ENCODE data around the gene SCCPDH. TPM values are rescaled to one million over a fixed set of nuclear protein-coding genes. Genes with fewer than 3 reads are reported as not detected.

Gene SCCPDH
- polyA plus RNA-seq, 1 of the 3 experiments (the other 2 are of a cell fraction): 32.2 TPM

DNA sequence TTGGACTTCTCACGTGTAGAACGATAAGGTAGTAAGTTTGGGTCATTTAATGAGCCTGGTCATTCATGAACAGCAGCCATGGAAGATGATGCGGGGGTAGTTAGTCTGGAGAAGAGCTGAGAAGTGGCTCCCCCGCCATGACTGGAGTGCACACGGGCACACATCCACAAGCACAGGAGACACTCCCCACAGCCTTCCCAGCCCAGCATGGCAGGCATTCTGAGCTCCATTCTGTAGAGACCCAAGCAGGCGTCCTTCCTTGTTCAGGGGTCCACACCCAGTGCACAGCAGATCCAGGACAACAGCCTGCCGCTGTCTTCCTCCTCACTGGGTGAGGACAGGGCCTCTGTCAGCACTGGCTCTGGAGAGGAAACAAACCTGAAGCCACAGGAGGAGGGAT lies 57.0 kb downstream of the SCCPDH start:
- Histone ChIP-seq H3K4me1 (ENCODE audit: control insufficient read depth in 1 of 2, insufficient read depth in 2 of 2, low read depth in 1 of 2, low read length in 1 of 2) (no peaks in the 10 kb centered on the region; a peak in 1 of 4 replicates), H2AFZ (ENCODE audit: low read depth) (no peak overlapping the region), H3K36me3 (replicated peaks in 1 of 2; ENCODE audit: control insufficient read depth in 1 of 2, insufficient read depth in 2 of 2, low read length in 1 of 2) (peaks cover 6 to 35% of the 10 kb centered on the region in 2 experiments), H3F3A (replicated peaks; ENCODE audit: insufficient read depth) (no peaks in the 10 kb centered on the region), H3K79me2 (ENCODE audit: insufficient read depth) (no peaks in the 10 kb centered on the region), H3K9me2 (no peaks in the 10 kb centered on the region), H3K4me3 (ENCODE audit: low read depth in 2 of 2, low read length in 1 of 2) (no peak overlapping the region), H3K27me3 (ENCODE audit: insufficient read depth) (no peaks in the 10 kb centered on the region), H3K4me2 (no peak overlapping the region), H3K9me3 (no peaks in the 10 kb centered on the region), H3K9ac (no peak overlapping the region), H4K20me1 (ENCODE audit: insufficient read depth) (no peaks in the 10 kb centered on the region), H3K27ac (ENCODE audit: low read depth in 2 of 2, low read length in 1 of 2) (no peak overlapping the region)
- DNase-seq: no peak
- no peak for TF ChIP-seq FOXM1 (IDR thresholded peaks at IDR 0.05; ENCODE audit: low read depth)
- TF ChIP-seq RCOR1 (IDR thresholded peaks at IDR 0.05; ENCODE audit: low read length): no peak
- no peak for TF ChIP-seq MEF2A (IDR thresholded peaks at IDR 0.05; ENCODE audit: borderline replicate concordance, low read depth)
- no peak for TF ChIP-seq RFX5 (IDR thresholded peaks at IDR 0.05; ENCODE audit: low read length)
- no peak for TF ChIP-seq YY1 (IDR thresholded peaks at IDR 0.05; ENCODE audit: low read depth)
- no peak for TF ChIP-seq CHD2 (IDR thresholded peaks at IDR 0.05; ENCODE audit: low read length, partially characterized antibody)
- no peak for TF ChIP-seq TAF1 (IDR thresholded peaks at IDR 0.05; ENCODE audit: borderline replicate concordance, low read depth, low read length)
- no peak for TF ChIP-seq TCF12 (IDR thresholded peaks at IDR 0.05)
- no peak for TF ChIP-seq EZH2phosphoT487 (IDR thresholded peaks at IDR 0.05; ENCODE audit: borderline replicate concordance, low read depth)
- TF ChIP-seq GABPA (IDR thresholded peaks at IDR 0.05; ENCODE audit: low read depth): no peak
- no peak for TF ChIP-seq SIN3A (IDR thresholded peaks at IDR 0.05; ENCODE audit: borderline replicate concordance, low read depth, low read length)
- TF ChIP-seq, protein P1, sequence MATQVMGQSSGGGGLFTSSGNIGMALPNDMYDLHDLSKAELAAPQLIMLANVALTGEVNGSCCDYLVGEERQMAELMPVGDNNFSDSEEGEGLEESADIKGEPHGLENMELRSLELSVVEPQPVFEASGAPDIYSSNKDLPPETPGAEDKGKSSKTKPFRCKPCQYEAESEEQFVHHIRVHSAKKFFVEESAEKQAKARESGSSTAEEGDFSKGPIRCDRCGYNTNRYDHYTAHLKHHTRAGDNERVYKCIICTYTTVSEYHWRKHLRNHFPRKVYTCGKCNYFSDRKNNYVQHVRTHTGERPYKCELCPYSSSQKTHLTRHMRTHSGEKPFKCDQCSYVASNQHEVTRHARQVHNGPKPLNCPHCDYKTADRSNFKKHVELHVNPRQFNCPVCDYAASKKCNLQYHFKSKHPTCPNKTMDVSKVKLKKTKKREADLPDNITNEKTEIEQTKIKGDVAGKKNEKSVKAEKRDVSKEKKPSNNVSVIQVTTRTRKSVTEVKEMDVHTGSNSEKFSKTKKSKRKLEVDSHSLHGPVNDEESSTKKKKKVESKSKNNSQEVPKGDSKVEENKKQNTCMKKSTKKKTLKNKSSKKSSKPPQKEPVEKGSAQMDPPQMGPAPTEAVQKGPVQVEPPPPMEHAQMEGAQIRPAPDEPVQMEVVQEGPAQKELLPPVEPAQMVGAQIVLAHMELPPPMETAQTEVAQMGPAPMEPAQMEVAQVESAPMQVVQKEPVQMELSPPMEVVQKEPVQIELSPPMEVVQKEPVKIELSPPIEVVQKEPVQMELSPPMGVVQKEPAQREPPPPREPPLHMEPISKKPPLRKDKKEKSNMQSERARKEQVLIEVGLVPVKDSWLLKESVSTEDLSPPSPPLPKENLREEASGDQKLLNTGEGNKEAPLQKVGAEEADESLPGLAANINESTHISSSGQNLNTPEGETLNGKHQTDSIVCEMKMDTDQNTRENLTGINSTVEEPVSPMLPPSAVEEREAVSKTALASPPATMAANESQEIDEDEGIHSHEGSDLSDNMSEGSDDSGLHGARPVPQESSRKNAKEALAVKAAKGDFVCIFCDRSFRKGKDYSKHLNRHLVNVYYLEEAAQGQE (IDR thresholded peaks at IDR 0.05; ENCODE audit: low read depth, low read length): no peak
- TF ChIP-seq JUND (IDR thresholded peaks at IDR 0.05): no peak
- TF ChIP-seq, protein P2, sequence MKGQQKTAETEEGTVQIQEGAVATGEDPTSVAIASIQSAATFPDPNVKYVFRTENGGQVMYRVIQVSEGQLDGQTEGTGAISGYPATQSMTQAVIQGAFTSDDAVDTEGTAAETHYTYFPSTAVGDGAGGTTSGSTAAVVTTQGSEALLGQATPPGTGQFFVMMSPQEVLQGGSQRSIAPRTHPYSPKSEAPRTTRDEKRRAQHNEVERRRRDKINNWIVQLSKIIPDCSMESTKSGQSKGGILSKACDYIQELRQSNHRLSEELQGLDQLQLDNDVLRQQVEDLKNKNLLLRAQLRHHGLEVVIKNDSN (IDR thresholded peaks at IDR 0.05; ENCODE audit: borderline replicate concordance, low read depth): no peak
- ChIA-PET POLR2A (no interaction called here), CTCF (no interaction called here)
- 91% methylated on average over 4 of the region's 7 CpGs for WGBS (ENCODE audit: low lambda C conversion rate)
